Retinal pigment epithelial cell (primary cell): ENCODE results near the gene TNNC1.

Experiments used
- DNase-seq: peaks from one replicate; pipeline ENCODE4 v3.0.0-alpha.2; 2010; ENCODE audit warnings: low read depth
- H3K4me3 ChIP-seq: 2 replicates; pipeline ENCODE4 v1.5.1; 2011; ENCODE audit warnings: mild to moderate bottlenecking, low read length, control low read depth, moderate library complexity
- CTCF ChIP-seq: conservative IDR thresholded peaks from 2 replicates; pipeline ENCODE4 v1.5.1; 2011; ENCODE audit warnings: low read depth, low read length, control low read depth, inconsistent platforms

Gene TNNC1

GRCh38 chr3:52451237-52452083 is 2.4 kb downstream of the TNNC1 start:
- TF ChIP-seq CTCF = peak; percentile 5
- no peak for DNase-seq
- no peak overlapping the region for H3K4me3 ChIP-seq

GRCh38 chr3:52450489-52451236 is 3.2 kb downstream of the TNNC1 start:
- no peak overlapping the region for H3K4me3 ChIP-seq
- TF ChIP-seq CTCF = no peak
- no peak for DNase-seq

- H3K4me3 ChIP-seq = no peak overlapping the region
- DNase-seq = no peak
- TF ChIP-seq CTCF = no peak
Measured at GRCh38 chr3:52447512-52448355, 6.1 kb downstream of the TNNC1 start.

- peak; percentile 100 for TF ChIP-seq CTCF
- H3K4me3 ChIP-seq = no peak overlapping the region
- DNase-seq = no peak
Measured at GRCh38 chr3:52446631-52447511, 7.0 kb downstream of the TNNC1 start.

GRCh38 chr3:52446042-52446441 is 7.8 kb downstream of the TNNC1 start:
- no peak overlapping the region for H3K4me3 ChIP-seq
- no peak for DNase-seq
- TF ChIP-seq CTCF = peak; percentile 6
